ENCODE measurements around the gene AFF2. TPM values are rescaled to one million over a fixed set of nuclear protein-coding genes. Genes with fewer than 3 reads are reported as not detected.

The AFF2 gene
- total RNA-seq, 1 experiment from 2014 or later, result 0.19 TPM

GRCh38 chrX:148577741-148578140 lies 77.3 kb downstream of the AFF2 start:
- H3K9me3 Mint-ChIP-seq (ENCODE audit: unreplicated experiment), result peaks cover 6% of the 10 kb centered on the region
- no peak overlapping the region for H3K4me3 Mint-ChIP-seq (ENCODE audit: unreplicated experiment)
- H3K36me3 Mint-ChIP-seq (ENCODE audit: insufficient read depth, unreplicated experiment), result no peaks in the 10 kb centered on the region
- H3K27ac Mint-ChIP-seq (ENCODE audit: low read depth, unreplicated experiment), result no peak overlapping the region
- H3K27me3 Mint-ChIP-seq (ENCODE audit: insufficient read depth, unreplicated experiment), result no peaks in the 10 kb centered on the region
- intact Hi-C loops (cut with micrococcal nuclease), result no loop called here
- ChIA-PET CTCF (no interaction called here), POLR2A (no interaction called here)
- TF ChIP-seq CTCF (IDR thresholded peaks at IDR 0.05; ENCODE audit: unreplicated experiment), result no peak
- no TSS peak for BruUV-seq (replicated peaks)
- no peak for DNase-seq (ENCODE audit: unreplicated experiment)
- no peaks in the 10 kb centered on the region for H3K4me1 Mint-ChIP-seq (ENCODE audit: insufficient read depth, unreplicated experiment)

- POLR2A ChIA-PET, result no interaction called here
- no peak for TF ChIP-seq CTCF (IDR thresholded peaks at IDR 0.05; ENCODE audit: unreplicated experiment)
- DNase-seq (ENCODE audit: unreplicated experiment), result no peak
- H3K27me3 Mint-ChIP-seq (ENCODE audit: insufficient read depth, unreplicated experiment), result no peaks in the 10 kb centered on the region
- peaks cover 8% of the 10 kb centered on the region for H3K9me3 Mint-ChIP-seq (ENCODE audit: unreplicated experiment)
- H3K4me3 Mint-ChIP-seq (ENCODE audit: unreplicated experiment), result no peak overlapping the region
- intact Hi-C loops (cut with micrococcal nuclease), result no loop called here
- BruUV-seq (replicated peaks), result no TSS peak
- no peaks in the 10 kb centered on the region for H3K36me3 Mint-ChIP-seq (ENCODE audit: insufficient read depth, unreplicated experiment)
- CTCF ChIA-PET, result interaction anchor here (0.6 kb wide), 2 partner anchors 165 to 526 kb away, joined by 5 read pairs; no protein-coding TSS in a partner anchor
- no peak overlapping the region for H3K27ac Mint-ChIP-seq (ENCODE audit: low read depth, unreplicated experiment)
- no peaks in the 10 kb centered on the region for H3K4me1 Mint-ChIP-seq (ENCODE audit: insufficient read depth, unreplicated experiment)
Measured at GRCh38 chrX:148580016-148580415, 79.6 kb downstream of the AFF2 start.

GRCh38 chrX:148582353-148582752 lies 81.9 kb downstream of the AFF2 start:
- peaks cover 8% of the 10 kb centered on the region for H3K9me3 Mint-ChIP-seq (ENCODE audit: unreplicated experiment)
- intact Hi-C loops (cut with micrococcal nuclease), result no loop called here
- TF ChIP-seq CTCF (IDR thresholded peaks at IDR 0.05; ENCODE audit: unreplicated experiment), result no peak
- H3K27ac Mint-ChIP-seq (ENCODE audit: low read depth, unreplicated experiment), result no peak overlapping the region
- CTCF ChIA-PET, result no interaction called here
- no peak for DNase-seq (ENCODE audit: unreplicated experiment)
- no peaks in the 10 kb centered on the region for H3K36me3 Mint-ChIP-seq (ENCODE audit: insufficient read depth, unreplicated experiment)
- BruUV-seq (replicated peaks), result no TSS peak
- no peaks in the 10 kb centered on the region for H3K27me3 Mint-ChIP-seq (ENCODE audit: insufficient read depth, unreplicated experiment)
- no peaks in the 10 kb centered on the region for H3K4me1 Mint-ChIP-seq (ENCODE audit: insufficient read depth, unreplicated experiment)
- POLR2A ChIA-PET, result no interaction called here
- H3K4me3 Mint-ChIP-seq (ENCODE audit: unreplicated experiment), result no peak overlapping the region

GRCh38 chrX:148588649-148589310 lies 88.4 kb downstream of the AFF2 start:
- DNase-seq (ENCODE audit: unreplicated experiment), result peak; percentile 13
- no peak for TF ChIP-seq CTCF (IDR thresholded peaks at IDR 0.05; ENCODE audit: unreplicated experiment)
- ChIA-PET CTCF (no interaction called here), POLR2A (no interaction called here)
- H3K4me1 Mint-ChIP-seq (ENCODE audit: insufficient read depth, unreplicated experiment), result peaks cover 4% of the 10 kb centered on the region
- H3K27me3 Mint-ChIP-seq (ENCODE audit: insufficient read depth, unreplicated experiment), result no peaks in the 10 kb centered on the region
- H3K36me3 Mint-ChIP-seq (ENCODE audit: insufficient read depth, unreplicated experiment), result no peaks in the 10 kb centered on the region
- H3K4me3 Mint-ChIP-seq (ENCODE audit: unreplicated experiment), result no peak overlapping the region
- H3K27ac Mint-ChIP-seq (ENCODE audit: low read depth, unreplicated experiment), result no peak overlapping the region
- intact Hi-C loops (cut with micrococcal nuclease), result no loop called here
- H3K9me3 Mint-ChIP-seq (ENCODE audit: unreplicated experiment), result no peaks in the 10 kb centered on the region
- no TSS peak for BruUV-seq (replicated peaks)
